Activated naive CD8-positive, alpha-beta T cell treated with anti-CD3 and anti-CD28 coated beads for 36 hours (primary cell): ENCODE measurements around the gene PCSK9. TPM values are rescaled to one million over a fixed set of nuclear protein-coding genes. Genes with fewer than 3 reads are reported as not detected.
"Not testable (repeated sequence)": the region's sequence is repeated elsewhere in the genome, so short reads cannot be mapped to it uniquely, and the experiment has no call there.

Source experiments
- DNase-seq: peaks from one replicate; pipeline ENCODE4 v3.0.0; 2021
- H3K27ac Mint-ChIP-seq: one replicate; pipeline ENCODE4 v1.8.0; 2022; ENCODE audit warnings: mild to moderate bottlenecking, moderate library complexity, mixed read lengths
- H3K27me3 Mint-ChIP-seq: one replicate; pipeline ENCODE4 v1.8.0; 2022; ENCODE audit warnings: mild to moderate bottlenecking, mixed read lengths
- H3K36me3 Mint-ChIP-seq: one replicate; pipeline ENCODE4 v1.8.0; 2021; ENCODE audit warnings: mild to moderate bottlenecking, mixed read lengths
- H3K4me1 Mint-ChIP-seq: one replicate; pipeline ENCODE4 v1.8.0; 2021; ENCODE audit warnings: mixed read lengths
- H3K4me3 Mint-ChIP-seq: one replicate; pipeline ENCODE4 v1.8.0; 2022; ENCODE audit warnings: mild to moderate bottlenecking, moderate library complexity, mixed read lengths
- H3K9me3 Mint-ChIP-seq: one replicate; pipeline ENCODE4 v1.8.0; 2022; ENCODE audit warnings: mixed read lengths
- total RNA-seq, 2 experiments: library from RNA; stranded (reverse); gene quantifications; one replicate each; pipeline ENCODE4 v1.2.3, GENCODE V29; 2021

Gene PCSK9
- total RNA-seq, 2 experiments from 2014 or later = not detected

DNA sequence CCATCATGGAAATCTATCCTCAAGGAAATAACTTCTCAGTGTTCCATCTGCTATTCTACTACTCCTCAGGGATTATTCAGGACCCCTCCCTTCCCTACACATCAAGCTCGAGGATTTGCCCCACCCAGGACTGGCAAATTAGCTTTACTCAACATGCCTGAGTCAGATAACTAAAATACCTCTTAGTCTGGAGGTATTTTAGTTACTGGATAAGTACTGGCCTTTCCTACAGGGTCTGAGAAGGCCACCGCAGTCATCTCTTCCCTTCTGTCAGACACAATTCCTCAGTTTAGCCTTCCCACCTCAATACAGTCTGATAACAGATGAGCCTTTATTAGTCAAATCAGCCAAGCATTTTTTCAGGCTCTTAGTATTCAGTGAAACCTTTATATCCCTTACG lies 12.7 kb upstream of the PCSK9 start:
- not testable (repeated sequence) for H3K4me3 Mint-ChIP-seq, H3K27me3 Mint-ChIP-seq, H3K9me3 Mint-ChIP-seq, H3K4me1 Mint-ChIP-seq, H3K27ac Mint-ChIP-seq, DNase-seq, H3K36me3 Mint-ChIP-seq

GRCh38 chr1:55031098-55031497 lies 8.2 kb upstream of the PCSK9 start:
- not testable (repeated sequence) for DNase-seq, H3K4me1 Mint-ChIP-seq, H3K9me3 Mint-ChIP-seq, H3K36me3 Mint-ChIP-seq, H3K27ac Mint-ChIP-seq, H3K4me3 Mint-ChIP-seq
- H3K27me3 Mint-ChIP-seq = peaks cover 15% of the 10 kb centered on the region

- Mint-ChIP-seq H3K4me3 (no peak overlapping the region), H3K4me1 (no peaks in the 10 kb centered on the region), H3K36me3 (no peaks in the 10 kb centered on the region), H3K27me3 (peaks cover 34% of the 10 kb centered on the region), H3K27ac (no peak overlapping the region), H3K9me3 (no peaks in the 10 kb centered on the region)
- no peak for DNase-seq
Measured at GRCh38 chr1:55033265-55033614, 6.1 kb upstream of the PCSK9 start.

GRCh38 chr1:55034476-55035133 lies 4.7 kb upstream of the PCSK9 start:
- Mint-ChIP-seq H3K4me1 (no peaks in the 10 kb centered on the region), H3K27me3 (peaks cover 48% of the 10 kb centered on the region)

DNA sequence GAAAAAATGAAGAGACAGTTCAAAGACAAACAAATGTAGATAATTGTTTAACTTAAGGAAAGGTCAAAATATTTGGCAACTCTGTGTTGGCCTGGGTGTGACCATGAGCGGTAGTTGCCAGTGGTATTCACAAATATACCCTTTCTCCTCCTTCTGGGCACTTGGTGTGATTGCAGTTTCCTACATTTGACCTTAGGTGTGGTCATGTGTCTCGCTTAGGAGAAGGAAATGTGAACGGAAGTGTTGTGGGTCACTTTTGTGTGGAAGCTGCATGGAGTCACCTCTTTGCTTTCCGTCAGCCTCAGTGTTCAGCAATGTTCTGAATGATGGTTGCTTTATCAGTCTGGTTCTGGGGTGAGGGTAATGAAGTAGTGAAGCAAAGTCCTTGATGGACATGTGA lies 3.4 kb upstream of the PCSK9 start:
- no peak overlapping the region for H3K4me3 Mint-ChIP-seq
- no peak for DNase-seq
- peaks cover 2% of the 10 kb centered on the region for H3K4me1 Mint-ChIP-seq
- H3K27ac Mint-ChIP-seq = no peak overlapping the region
- no peaks in the 10 kb centered on the region for H3K36me3 Mint-ChIP-seq
- H3K9me3 Mint-ChIP-seq = no peaks in the 10 kb centered on the region
- peaks cover 61% of the 10 kb centered on the region for H3K27me3 Mint-ChIP-seq

More at GRCh38 chr1:55034476-55035133, 4.7 kb upstream of the PCSK9 start:
- H3K9me3 Mint-ChIP-seq = no peaks in the 10 kb centered on the region
- H3K27ac Mint-ChIP-seq = no peak overlapping the region
- DNase-seq = no peak
- H3K4me3 Mint-ChIP-seq = no peak overlapping the region
- H3K36me3 Mint-ChIP-seq = no peaks in the 10 kb centered on the region

DNA sequence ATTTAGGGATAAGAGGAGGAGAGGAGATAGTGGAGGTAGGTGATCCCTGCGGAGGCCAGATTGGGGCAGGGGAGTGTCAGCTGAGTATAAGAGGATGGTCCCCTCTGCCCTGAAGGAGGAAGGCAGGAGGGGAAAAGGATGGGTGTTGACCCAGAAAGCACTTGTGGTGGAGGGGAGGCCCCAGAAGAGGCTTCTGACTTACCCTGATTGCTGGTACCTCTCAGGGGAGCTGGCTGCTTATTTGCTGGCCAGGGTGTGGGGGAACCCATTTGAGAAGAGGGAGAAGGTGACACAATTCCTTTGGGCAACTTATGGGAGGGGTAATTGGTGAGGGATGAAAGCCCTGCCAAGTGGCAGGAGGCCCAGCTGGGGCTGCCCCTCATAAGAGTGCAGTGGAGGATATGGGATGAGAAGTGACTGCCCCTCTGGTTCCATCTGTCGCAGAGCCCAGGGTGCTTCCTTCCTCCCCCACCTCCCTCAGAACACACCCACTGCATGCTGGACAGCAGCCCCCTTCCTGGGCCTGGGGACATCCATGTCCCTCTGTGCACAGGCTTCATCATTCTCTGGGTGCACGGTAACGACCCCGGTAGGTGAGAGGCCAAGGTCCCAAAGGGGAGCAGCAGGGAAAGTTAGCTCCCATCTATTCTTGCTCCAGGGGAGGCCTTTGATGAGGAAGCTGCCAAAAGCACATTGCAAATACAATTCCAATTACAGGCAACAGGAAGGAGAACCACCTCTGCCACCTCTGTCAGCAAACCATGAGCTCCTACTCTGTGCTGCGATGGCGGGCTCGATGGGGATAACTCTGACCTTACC lies 1.4 kb upstream of the PCSK9 start:
- Mint-ChIP-seq H3K9me3 (no peaks in the 10 kb centered on the region), H3K27ac (no peak overlapping the region), H3K27me3 (peaks cover 78% of the 10 kb centered on the region), H3K36me3 (no peaks in the 10 kb centered on the region), H3K4me1 (peaks cover 2% of the 10 kb centered on the region), H3K4me3 (no peak overlapping the region)
- DNase-seq = no peak

DNA sequence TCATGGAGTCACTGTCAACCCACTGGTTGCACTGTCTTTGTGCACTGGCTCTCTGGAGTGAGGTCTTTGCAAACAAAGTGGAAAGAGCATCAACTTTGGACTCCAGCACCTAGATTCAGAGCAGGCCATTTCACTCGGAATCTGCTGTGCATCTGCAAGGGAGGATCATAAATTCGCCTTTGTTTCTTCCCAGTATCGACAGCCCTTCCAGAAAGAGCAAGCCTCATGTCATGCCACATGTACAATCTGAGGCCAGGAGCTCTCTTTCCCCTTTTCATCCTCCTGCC lies 853 bp upstream of the PCSK9 start:
- peaks cover 2% of the 10 kb centered on the region for H3K4me1 Mint-ChIP-seq
- no peaks in the 10 kb centered on the region for H3K36me3 Mint-ChIP-seq
- no peak overlapping the region for H3K27ac Mint-ChIP-seq
- peaks cover 74% of the 10 kb centered on the region for H3K27me3 Mint-ChIP-seq
- no peaks in the 10 kb centered on the region for H3K9me3 Mint-ChIP-seq
- H3K4me3 Mint-ChIP-seq = no peak overlapping the region
- DNase-seq = no peak

- Mint-ChIP-seq H3K4me1 (peaks cover 2% of the 10 kb centered on the region), H3K27ac (no peak overlapping the region), H3K27me3 (peaks cover 73% of the 10 kb centered on the region), H3K36me3 (no peaks in the 10 kb centered on the region), H3K9me3 (no peaks in the 10 kb centered on the region), H3K4me3 (no peak overlapping the region)
- no peak for DNase-seq
Measured at GRCh38 chr1:55038974-55039341, 390 bp upstream of the PCSK9 start.

DNA sequence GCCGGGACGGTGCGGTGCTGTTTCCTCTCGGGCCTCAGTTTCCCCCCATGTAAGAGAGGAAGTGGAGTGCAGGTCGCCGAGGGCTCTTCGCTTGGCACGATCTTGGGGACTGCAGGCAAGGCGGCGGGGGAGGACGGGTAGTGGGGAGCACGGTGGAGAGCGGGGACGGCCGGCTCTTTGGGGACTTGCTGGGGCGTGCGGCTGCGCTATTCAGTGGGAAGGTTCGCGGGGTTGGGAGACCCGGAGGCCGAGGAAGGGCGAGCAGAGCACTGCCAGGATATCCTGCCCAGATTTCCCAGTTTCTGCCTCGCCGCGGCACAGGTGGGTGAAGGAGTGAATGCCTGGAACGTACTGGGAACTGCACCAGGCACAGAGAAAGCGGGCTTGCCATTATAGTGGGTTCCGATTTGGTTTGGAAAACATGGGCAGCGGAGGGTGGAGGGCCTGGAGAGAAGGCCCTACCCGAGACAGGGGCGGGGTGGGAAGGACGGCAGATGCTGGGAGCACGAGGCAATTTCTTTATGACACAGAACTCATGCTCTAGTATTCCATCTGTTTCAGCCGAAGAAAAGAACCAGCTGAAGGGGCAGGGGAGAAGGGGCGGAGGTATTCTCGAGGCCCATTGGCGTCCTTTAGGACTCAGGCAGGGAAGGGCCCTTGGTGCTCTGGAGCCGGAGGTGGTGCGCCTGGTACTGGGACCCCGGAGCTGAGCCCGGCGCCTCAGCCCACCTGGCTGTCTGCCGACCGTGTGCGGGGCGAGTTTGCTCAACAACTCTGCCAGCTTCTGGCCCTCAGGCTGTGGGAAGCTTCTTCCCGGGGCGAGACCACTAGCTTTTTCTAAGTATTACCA lies 960 bp downstream of the PCSK9 start:
- Mint-ChIP-seq H3K4me1 (peaks cover 2% of the 10 kb centered on the region), H3K27ac (no peak overlapping the region), H3K27me3 (peaks cover 71% of the 10 kb centered on the region), H3K9me3 (no peaks in the 10 kb centered on the region), H3K36me3 (no peaks in the 10 kb centered on the region), H3K4me3 (no peak overlapping the region)
- DNase-seq = no peak

- DNase-seq = no peak
- Mint-ChIP-seq H3K9me3 (no peaks in the 10 kb centered on the region), H3K36me3 (no peaks in the 10 kb centered on the region), H3K4me1 (peaks cover 2% of the 10 kb centered on the region), H3K27ac (no peak overlapping the region), H3K27me3 (peaks cover 64% of the 10 kb centered on the region), H3K4me3 (no peak overlapping the region)
Measured at GRCh38 chr1:55040933-55041494, 1.7 kb downstream of the PCSK9 start.

GRCh38 chr1:55041613-55042012 lies 2.3 kb downstream of the PCSK9 start:
- peaks cover 2% of the 10 kb centered on the region for H3K4me1 Mint-ChIP-seq
- DNase-seq = no peak
- H3K4me3 Mint-ChIP-seq = no peak overlapping the region
- H3K27ac Mint-ChIP-seq = no peak overlapping the region
- no peaks in the 10 kb centered on the region for H3K36me3 Mint-ChIP-seq
- H3K9me3 Mint-ChIP-seq = no peaks in the 10 kb centered on the region
- H3K27me3 Mint-ChIP-seq = peaks cover 59% of the 10 kb centered on the region

GRCh38 chr1:55043011-55043410 lies 3.7 kb downstream of the PCSK9 start:
- Mint-ChIP-seq H3K36me3 (no peaks in the 10 kb centered on the region), H3K27ac (no peak overlapping the region), H3K27me3 (peaks cover 46% of the 10 kb centered on the region), H3K4me3 (no peak overlapping the region), H3K9me3 (no peaks in the 10 kb centered on the region), H3K4me1 (peaks cover 2% of the 10 kb centered on the region)
- DNase-seq = no peak

- peaks cover 2% of the 10 kb centered on the region for H3K4me1 Mint-ChIP-seq
- H3K27ac Mint-ChIP-seq = no peak overlapping the region
- no peaks in the 10 kb centered on the region for H3K36me3 Mint-ChIP-seq
- peaks cover 39% of the 10 kb centered on the region for H3K27me3 Mint-ChIP-seq
- no peak for DNase-seq
- H3K4me3 Mint-ChIP-seq = no peak overlapping the region
- no peaks in the 10 kb centered on the region for H3K9me3 Mint-ChIP-seq
Measured at GRCh38 chr1:55043726-55044125, 4.4 kb downstream of the PCSK9 start.

- peaks cover 2% of the 10 kb centered on the region for H3K4me1 Mint-ChIP-seq
- no peaks in the 10 kb centered on the region for H3K9me3 Mint-ChIP-seq
- H3K27me3 Mint-ChIP-seq = peaks cover 28% of the 10 kb centered on the region
- DNase-seq = no peak
- H3K27ac Mint-ChIP-seq = no peak overlapping the region
- H3K36me3 Mint-ChIP-seq = no peaks in the 10 kb centered on the region
- no peak overlapping the region for H3K4me3 Mint-ChIP-seq
Measured at GRCh38 chr1:55044617-55045397, 5.5 kb downstream of the PCSK9 start.

DNA sequence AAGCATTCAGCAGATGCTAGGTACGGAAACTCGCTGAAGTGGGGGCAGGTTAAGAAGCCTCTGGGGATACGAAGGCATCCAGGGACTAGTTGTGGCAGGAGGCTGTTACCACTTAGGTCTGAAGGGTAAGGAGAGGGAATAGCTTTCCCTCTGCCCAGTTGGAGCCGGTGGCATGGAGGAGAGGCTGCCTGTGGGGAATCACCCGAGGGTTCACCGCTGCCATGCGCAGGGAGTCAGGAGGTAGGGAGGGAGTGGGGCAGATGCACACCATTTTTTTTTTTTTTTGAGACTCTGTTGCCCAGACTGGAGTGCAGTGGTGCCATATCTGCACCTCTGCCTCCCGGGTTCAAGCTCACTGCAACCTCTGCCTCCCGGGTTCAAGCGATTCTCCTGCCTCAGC lies 6.1 kb downstream of the PCSK9 start:
- no peak for DNase-seq
- Mint-ChIP-seq H3K4me3 (no peak overlapping the region), H3K36me3 (no peaks in the 10 kb centered on the region), H3K9me3 (no peaks in the 10 kb centered on the region), H3K4me1 (no peaks in the 10 kb centered on the region), H3K27me3 (peaks cover 22% of the 10 kb centered on the region), H3K27ac (no peak overlapping the region)
